HEK293T (cell line): ENCODE results near the gene CDK17.

Experiments
- CTCF ChIA-PET: fragments of 350-600 bp; formaldehyde crosslinking; extraction: SDS; loops from one replicate; lab custom pipeline; 2021; ENCODE audit warnings: antibody characterized with exemption, inconsistent platforms; lab: Yijun Ruan, JAX
- POLR2A ChIA-PET: fragments of 350-600 bp; formaldehyde crosslinking; extraction: SDS; loops from one replicate; lab custom pipeline; 2020; ENCODE audit warnings: antibody characterized with exemption, inconsistent platforms; lab: Yijun Ruan, JAX
- DNase-seq: peaks from one replicate; pipeline ENCODE4 v3.0.0; 2012; ENCODE audit warnings: mixed read lengths; ENCODE audit errors: extremely low spot score
- ARNT ChIP-seq: fragments of 450-650 bp; IDR thresholded peaks from 2 replicates; pipeline ENCODE4 v1.6.1; 2017; ENCODE audit warnings: mild to moderate bottlenecking
- BHLHE40 ChIP-seq: fragments of 450-650 bp; IDR thresholded peaks from 2 replicates; pipeline ENCODE4 v1.6.1; 2016; ENCODE audit warnings: mild to moderate bottlenecking, moderate library complexity, borderline replicate concordance
- CTBP1 ChIP-seq: fragments of 450-650 bp; IDR thresholded peaks from 2 replicates; pipeline ENCODE4 v1.6.1; 2016; ENCODE audit warnings: borderline replicate concordance
- ELF4 ChIP-seq: fragments of 450-650 bp; IDR thresholded peaks from 2 replicates; pipeline ENCODE4 v1.6.1; 2017; ENCODE audit warnings: antibody characterized with exemption
- FOXA1 ChIP-seq: fragments of 450-650 bp; IDR thresholded peaks from 2 replicates; pipeline ENCODE4 v1.6.1; 2016; ENCODE audit warnings: mild to moderate bottlenecking
- FOXK2 ChIP-seq: fragments of 450-650 bp; IDR thresholded peaks from 2 replicates; pipeline ENCODE4 v1.6.1; 2016; ENCODE audit warnings: mild to moderate bottlenecking
- FOXM1 ChIP-seq: fragments of 450-650 bp; IDR thresholded peaks from 2 replicates; pipeline ENCODE4 v1.6.1; 2017; ENCODE audit warnings: mild to moderate bottlenecking, borderline replicate concordance
- HDGF ChIP-seq: fragments of 450-650 bp; IDR thresholded peaks from 2 replicates; pipeline ENCODE4 v1.6.1; 2017; ENCODE audit warnings: antibody characterized with exemption, borderline replicate concordance
- L3MBTL2 ChIP-seq: fragments of 450-650 bp; conservative IDR thresholded peaks from 2 replicates; pipeline ENCODE4 v1.6.1; 2016; ENCODE audit warnings: mild to moderate bottlenecking
- LEF1 ChIP-seq: fragments of 450-650 bp; IDR thresholded peaks from 2 replicates; pipeline ENCODE4 v1.6.1; 2017; ENCODE audit warnings: mild to moderate bottlenecking, borderline replicate concordance
- NFRKB ChIP-seq: fragments of 450-650 bp; IDR thresholded peaks from 2 replicates; pipeline ENCODE4 v1.6.1; 2016; ENCODE audit warnings: mild to moderate bottlenecking, moderate library complexity
- SP1 ChIP-seq: fragments of 450-650 bp; IDR thresholded peaks from 2 replicates; pipeline ENCODE4 v1.6.1; 2017
- SUZ12 ChIP-seq: fragments of 450-650 bp; IDR thresholded peaks from 2 replicates; pipeline ENCODE4 v1.6.1; 2016; ENCODE audit warnings: mild to moderate bottlenecking
- TARDBP ChIP-seq: fragments of 450-650 bp; IDR thresholded peaks from 2 replicates; pipeline ENCODE4 v1.6.1; 2016
- ZNF384 ChIP-seq: fragments of 450-650 bp; IDR thresholded peaks from 2 replicates; pipeline ENCODE4 v1.6.1; 2016
- TF ChIP-seq, protein P1 (sequence below): fragments of 450-650 bp; IDR thresholded peaks from 2 replicates; pipeline ENCODE4 v1.6.1; 2016

CDK17 gene

DNA sequence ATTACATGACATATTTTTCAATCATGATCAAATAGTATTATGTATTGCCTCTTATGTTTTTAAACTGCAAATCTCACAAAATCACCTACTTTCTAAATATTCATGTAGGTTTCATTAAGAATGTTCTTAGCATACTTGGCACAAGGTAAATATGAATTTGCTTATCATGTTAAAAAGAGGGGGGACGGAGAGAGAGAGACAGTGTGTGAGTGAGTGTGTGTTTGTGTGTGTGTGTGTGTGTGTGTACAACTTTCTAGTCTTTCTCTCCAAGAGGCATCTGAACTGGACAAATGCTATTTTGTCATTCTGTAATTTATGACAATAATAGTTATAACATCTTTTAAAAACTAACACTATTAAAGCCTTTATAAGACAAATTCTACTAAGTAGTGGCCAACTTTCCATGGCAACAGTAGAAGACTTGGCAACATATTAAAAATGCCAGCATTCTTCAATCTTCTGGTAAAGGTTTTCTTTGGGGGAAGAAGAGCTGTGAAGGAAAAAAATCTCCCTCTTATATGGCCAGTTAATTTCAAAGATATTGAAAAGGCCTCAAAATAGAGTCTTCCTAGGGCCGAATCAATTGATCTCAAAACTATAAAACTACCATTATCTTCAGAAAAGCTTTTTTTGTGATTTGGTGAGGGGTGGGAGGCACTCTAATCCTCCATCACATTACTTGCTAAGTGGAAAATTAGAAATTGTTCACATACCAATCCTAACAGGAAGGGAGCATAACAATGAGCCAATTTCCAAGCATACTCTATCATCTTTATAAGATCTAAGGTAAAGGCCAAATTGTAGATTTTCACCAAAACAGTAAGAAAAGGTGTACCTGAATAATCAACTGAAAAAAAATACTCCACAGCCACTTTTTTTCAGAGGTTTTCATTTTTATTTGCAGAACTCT is 28.2 kb downstream of the CDK17 start:
- TF ChIP-seq FOXA1 (no peak), L3MBTL2 (no peak), BHLHE40 (no peak), FOXM1 (no peak), SP1 (no peak), TARDBP (no peak), ZNF384 (no peak), SUZ12 (no peak), FOXK2 (no peak), ELF4 (no peak), HDGF (no peak), LEF1 (no peak), ARNT (no peak), CTBP1 (no peak)
- no peak for DNase-seq
- ChIA-PET POLR2A (no interaction called here), CTCF (no interaction called here)

- TF ChIP-seq BHLHE40 (no peak), L3MBTL2 (no peak), FOXA1 (no peak), FOXK2 (no peak), LEF1 (no peak)
These were observed 29.0 kb downstream of the CDK17 start for GRCh38 chr12:96371138-96371789.

GRCh38 chr12:96368687-96369086 is 31.6 kb downstream of the CDK17 start:
- TF ChIP-seq L3MBTL2 (no peak), SP1 (no peak), HDGF (no peak), ARNT (no peak), FOXM1 (no peak), TARDBP (no peak), FOXK2 (no peak), NFRKB (no peak), LEF1 (no peak)
- TF ChIP-seq, protein P1, sequence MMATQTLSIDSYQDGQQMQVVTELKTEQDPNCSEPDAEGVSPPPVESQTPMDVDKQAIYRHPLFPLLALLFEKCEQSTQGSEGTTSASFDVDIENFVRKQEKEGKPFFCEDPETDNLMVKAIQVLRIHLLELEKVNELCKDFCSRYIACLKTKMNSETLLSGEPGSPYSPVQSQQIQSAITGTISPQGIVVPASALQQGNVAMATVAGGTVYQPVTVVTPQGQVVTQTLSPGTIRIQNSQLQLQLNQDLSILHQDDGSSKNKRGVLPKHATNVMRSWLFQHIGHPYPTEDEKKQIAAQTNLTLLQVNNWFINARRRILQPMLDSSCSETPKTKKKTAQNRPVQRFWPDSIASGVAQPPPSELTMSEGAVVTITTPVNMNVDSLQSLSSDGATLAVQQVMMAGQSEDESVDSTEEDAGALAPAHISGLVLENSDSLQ = no peak
- DNase-seq = no peak
- ChIA-PET POLR2A (interaction anchor here (1.0 kb wide), 1 partner anchor 32 kb away, joined by 3 read pairs; the partner anchor contains the start of gene CDK17), CTCF (no interaction called here)

More at GRCh38 chr12:96371138-96371789, 29.0 kb downstream of the CDK17 start:
- CTCF ChIA-PET = no interaction called here
- no peak for DNase-seq
- POLR2A ChIA-PET = no interaction called here

GRCh38 chr12:96368233-96368632 is 32.0 kb downstream of the CDK17 start:
- ChIA-PET CTCF (no interaction called here), POLR2A (interaction anchor here (1.0 kb wide), 1 partner anchor 32 kb away, joined by 3 read pairs; the partner anchor contains the start of gene CDK17)
- no peak for DNase-seq

DNA sequence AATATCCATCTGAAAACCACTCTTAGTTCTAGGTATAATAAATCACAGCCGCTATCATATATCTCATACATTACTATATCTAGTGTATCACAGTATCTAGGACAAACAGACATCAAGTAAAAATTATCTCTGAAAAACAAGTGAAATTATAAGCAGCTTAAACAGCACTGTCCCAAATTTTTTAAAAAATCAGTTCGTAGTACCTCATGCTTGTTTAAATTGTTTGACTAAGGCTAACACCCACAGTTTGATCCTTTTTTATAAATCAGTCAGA is 33.9 kb downstream of the CDK17 start:
- no peak for TF ChIP-seq CTBP1
- TF ChIP-seq FOXM1 = no peak
- TF ChIP-seq HDGF = no peak
- no peak for TF ChIP-seq SUZ12
- no peak for TF ChIP-seq FOXK2
- TF ChIP-seq, protein P1 = no peak
- no peak for TF ChIP-seq FOXA1
- no peak for TF ChIP-seq BHLHE40
- no peak for TF ChIP-seq NFRKB
- TF ChIP-seq LEF1 = no peak
- no peak for TF ChIP-seq ZNF384
- TF ChIP-seq TARDBP = no peak
- TF ChIP-seq ELF4 = no peak
- no peak for TF ChIP-seq ARNT
- TF ChIP-seq L3MBTL2 = no peak
- TF ChIP-seq SP1 = no peak
- ChIA-PET CTCF (no interaction called here), POLR2A (no interaction called here)
- DNase-seq = no peak

More at GRCh38 chr12:96368233-96368632, 32.0 kb downstream of the CDK17 start:
- no peak for TF ChIP-seq BHLHE40
- no peak for TF ChIP-seq TARDBP
- TF ChIP-seq FOXM1 = no peak
- TF ChIP-seq CTBP1 = no peak
- no peak for TF ChIP-seq NFRKB
- TF ChIP-seq SP1 = no peak
- no peak for TF ChIP-seq SUZ12

DNA sequence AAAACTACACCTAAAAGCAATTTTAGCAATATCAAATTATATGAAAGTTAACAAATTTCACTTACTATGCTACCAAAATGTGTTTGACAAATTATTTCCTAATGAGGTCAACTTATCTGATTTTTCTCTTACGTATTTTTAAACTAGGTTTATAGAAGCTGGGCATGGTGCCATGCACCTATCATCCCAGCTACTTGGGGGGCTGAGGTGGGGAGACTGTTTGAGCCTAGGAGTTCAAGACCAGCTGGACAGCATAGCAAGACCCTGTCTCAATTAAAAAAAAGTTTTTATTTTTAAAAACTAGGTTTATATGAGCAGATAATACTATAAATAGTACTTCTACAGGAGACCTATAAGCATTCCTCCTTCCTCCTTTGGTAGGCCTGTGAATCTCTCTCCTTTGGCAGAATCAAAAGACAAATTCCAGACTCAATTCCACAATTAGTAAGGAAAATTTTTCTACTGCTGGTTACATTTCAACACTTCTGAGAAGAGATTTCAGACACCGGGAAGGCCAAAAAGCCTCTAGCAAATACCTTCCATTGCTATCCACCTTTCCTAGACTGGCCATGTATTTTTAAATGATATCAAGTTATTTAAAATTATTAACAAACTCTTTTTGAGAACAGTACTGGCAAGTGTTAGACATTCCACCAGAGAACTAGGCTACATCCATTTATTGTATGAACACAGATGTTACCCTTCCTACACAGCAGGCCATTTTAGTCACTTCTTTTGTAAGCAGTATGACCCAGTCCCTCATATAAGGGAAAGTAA is 34.4 kb downstream of the CDK17 start:
- no peak for TF ChIP-seq FOXA1
- no peak for TF ChIP-seq FOXK2
- TF ChIP-seq CTBP1 = no peak
- no peak for TF ChIP-seq L3MBTL2
- TF ChIP-seq HDGF = no peak
- ChIA-PET CTCF (no interaction called here), POLR2A (no interaction called here)
- DNase-seq = no peak
